Transverse colon (tissue), 4 donors: ENCODE results near the gene CFAP20DC. TPM values are rescaled to one million over a fixed set of nuclear protein-coding genes. Genes with fewer than 3 reads are reported as not detected.
"Not testable (repeated sequence)": the region's sequence is repeated elsewhere in the genome, so short reads cannot be mapped to it uniquely, and the experiment has no call there.

Source experiments
- DNase-seq: peaks from one replicate; pipeline ENCODE4 v3.0.0-alpha.2; 2019
- H3K27ac ChIP-seq, 4 donors: fragments of 200-600 bp; sonication (generic); 2 replicates each; pipeline ENCODE4 v1.5.1; 2016 to 2018; ENCODE audit warnings: inconsistent platforms in 4 of 4
- H3K27me3 ChIP-seq: fragments of 200-600 bp; sonication (generic); 2 replicates; pipeline ENCODE4 v1.5.1; 2017; ENCODE audit warnings: inconsistent platforms
- H3K36me3 ChIP-seq, 4 donors: fragments of 200-600 bp; sonication (generic); 2 replicates each; pipeline ENCODE4 v1.5.1; 2017 to 2019; ENCODE audit warnings: inconsistent platforms in 4 of 4
- H3K4me1 ChIP-seq, 4 donors: fragments of 200-600 bp; sonication (generic); 2 replicates each; pipeline ENCODE4 v1.5.1; 2017 to 2020; ENCODE audit warnings: inconsistent platforms in 4 of 4
- H3K4me3 ChIP-seq, 4 donors: fragments of 200-600 bp; sonication (generic); 1 replicate in 1 of 4; 2 replicates in 3 of 4; pipeline versions ENCODE4 v1.5.1 to v1.6.1; 2017 to 2019; ENCODE audit warnings: inconsistent platforms in 4 of 4
- H3K9me3 ChIP-seq, 2 donors: fragments of 200-600 bp; sonication (generic); 2 replicates each; pipeline ENCODE4 v1.5.1; 2017 to 2019; ENCODE audit warnings: inconsistent platforms in 2 of 2
- EP300 ChIP-seq: sonication (generic); formaldehyde crosslinking; IDR thresholded peaks from one replicate; pipeline ENCODE4 v1.6.1; 2017; ENCODE audit warnings: antibody characterized with exemption, low read depth
- POLR2A ChIP-seq: fragments of 450-650 bp; IDR thresholded peaks from one replicate; pipeline ENCODE4 v1.6.1; 2016; ENCODE audit warnings: antibody characterized with exemption, mild to moderate bottlenecking, moderate library complexity
- POLR2AphosphoS5 ChIP-seq, 3 donors: sonication (generic); formaldehyde crosslinking; IDR thresholded peaks; one replicate each; pipeline ENCODE4 v1.6.1; 2016; ENCODE audit warnings: antibody characterized with exemption in 3 of 3
- WGBS, 2 donors: methylation state at CpG; one replicate each; pipeline ENCODE4 v1.1.5; 2018; ENCODE audit warnings: low coverage in 1 of 2; 5-methylcytosine and 5-hydroxymethylcytosine counted together
- in situ Hi-C, 4 donors: fragments of 200-750 bp; cut with MboI; loops; one replicate each; pipeline versions ENCODE4 v1.15.0 to v1.15.1; 2017; ENCODE audit warnings: low sequenced_read_pairs in 3 of 4, low pct_ligation_motif_present in 1 of 4, low pct_unique_long_range_greater_than_20kb in 1 of 4
- intact Hi-C: fragments of 100-400 bp; cut with DNase I; formaldehyde crosslinking; loops from one replicate; pipeline ENCODE4 v1.15.1; 2023; ENCODE audit warnings: low total_unique reads
- total RNA-seq, 4 donors: library from RNA; depleted of rRNA; stranded (reverse); fragments of >200 nt; gene quantifications; one replicate each; pipeline ENCODE4 v1.1.0, GENCODE V29; 2016
- TF ChIP-seq, protein P1 (sequence below), 5 experiments: fragments of 200-600 bp in 3 of 5; fragments of 450-650 bp in 2 of 5; sonication (generic) in 3 of 5; IDR thresholded peaks; 1 replicate in 2 of 5; 2 replicates in 3 of 5; pipeline ENCODE4 v1.5.1; 2016 to 2017; ENCODE audit warnings: antibody characterized with exemption in 5 of 5, inconsistent platforms in 3 of 5, mild to moderate bottlenecking in 2 of 5, moderate library complexity in 1 of 5

The CFAP20DC gene
- total RNA-seq, 4 donors from 2014 or later = 0.20 to 0.82 TPM; not detected in 2

DNA sequence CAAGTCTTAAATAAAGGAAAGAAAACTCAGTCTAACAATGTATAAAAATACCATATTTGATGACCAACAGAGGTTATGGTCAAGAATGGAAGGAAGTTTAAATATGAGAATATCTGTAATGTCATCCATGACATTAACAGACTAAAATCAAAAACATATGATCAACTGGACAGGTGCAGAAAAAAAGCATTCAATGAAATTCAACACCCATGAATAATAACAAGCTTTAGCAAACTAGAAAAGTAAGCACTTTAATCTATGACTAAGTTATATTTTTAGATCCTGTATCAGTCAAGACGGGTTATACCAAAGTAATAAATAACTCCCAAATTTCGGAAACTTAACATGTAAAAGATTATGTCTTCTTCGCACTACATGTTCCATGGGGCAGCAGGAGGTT, 61.8 kb downstream of the CFAP20DC start:
- H3K9me3 ChIP-seq = peaks cover 4 to 8% of the 10 kb centered on the region in 2 donors
- H3K27ac ChIP-seq = no peak overlapping the region
- H3K27me3 ChIP-seq = no peaks in the 10 kb centered on the region
- in situ Hi-C loops (no loop called here), intact Hi-C loops (no loop called here)
- H3K36me3 ChIP-seq = no peaks in the 10 kb centered on the region
- no peak for DNase-seq
- H3K4me3 ChIP-seq = no peak overlapping the region
- no peaks in the 10 kb centered on the region for H3K4me1 ChIP-seq
- TF ChIP-seq, protein P1, sequence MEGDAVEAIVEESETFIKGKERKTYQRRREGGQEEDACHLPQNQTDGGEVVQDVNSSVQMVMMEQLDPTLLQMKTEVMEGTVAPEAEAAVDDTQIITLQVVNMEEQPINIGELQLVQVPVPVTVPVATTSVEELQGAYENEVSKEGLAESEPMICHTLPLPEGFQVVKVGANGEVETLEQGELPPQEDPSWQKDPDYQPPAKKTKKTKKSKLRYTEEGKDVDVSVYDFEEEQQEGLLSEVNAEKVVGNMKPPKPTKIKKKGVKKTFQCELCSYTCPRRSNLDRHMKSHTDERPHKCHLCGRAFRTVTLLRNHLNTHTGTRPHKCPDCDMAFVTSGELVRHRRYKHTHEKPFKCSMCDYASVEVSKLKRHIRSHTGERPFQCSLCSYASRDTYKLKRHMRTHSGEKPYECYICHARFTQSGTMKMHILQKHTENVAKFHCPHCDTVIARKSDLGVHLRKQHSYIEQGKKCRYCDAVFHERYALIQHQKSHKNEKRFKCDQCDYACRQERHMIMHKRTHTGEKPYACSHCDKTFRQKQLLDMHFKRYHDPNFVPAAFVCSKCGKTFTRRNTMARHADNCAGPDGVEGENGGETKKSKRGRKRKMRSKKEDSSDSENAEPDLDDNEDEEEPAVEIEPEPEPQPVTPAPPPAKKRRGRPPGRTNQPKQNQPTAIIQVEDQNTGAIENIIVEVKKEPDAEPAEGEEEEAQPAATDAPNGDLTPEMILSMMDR (IDR thresholded peaks at IDR 0.05) = no peak
- TF ChIP-seq POLR2A (no peak), POLR2AphosphoS5 (IDR thresholded peaks at IDR 0.05) (no peak), EP300 (no peak)
- 90 to 93% methylated on average over 3 of the region's 3 CpGs for whole genome bisulfite sequencing, 2 donors

DNA sequence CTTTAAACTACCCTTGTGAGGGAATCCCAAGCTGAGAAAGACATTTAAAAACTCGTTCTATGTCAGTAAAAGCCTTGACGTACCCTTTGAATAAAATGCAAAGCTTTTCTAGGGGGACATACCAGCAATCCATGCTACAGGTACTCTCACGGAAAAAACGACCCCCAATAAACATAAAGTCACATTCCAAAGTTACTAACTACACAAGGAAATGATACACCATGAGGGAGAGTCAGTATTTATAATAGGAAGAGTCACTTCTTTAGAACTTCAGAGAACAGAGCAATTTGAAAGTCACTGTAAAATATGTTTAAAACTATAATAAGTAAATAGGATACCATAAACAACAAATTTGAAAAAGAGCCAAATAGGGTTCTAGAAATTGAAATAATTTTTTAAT, 63.2 kb downstream of the CFAP20DC start:
- no peak for TF ChIP-seq POLR2AphosphoS5 (IDR thresholded peaks at IDR 0.05)
- no peak for TF ChIP-seq EP300
- TF ChIP-seq POLR2A = no peak
- TF ChIP-seq, protein P1 (IDR thresholded peaks at IDR 0.05) = no peak

DNA sequence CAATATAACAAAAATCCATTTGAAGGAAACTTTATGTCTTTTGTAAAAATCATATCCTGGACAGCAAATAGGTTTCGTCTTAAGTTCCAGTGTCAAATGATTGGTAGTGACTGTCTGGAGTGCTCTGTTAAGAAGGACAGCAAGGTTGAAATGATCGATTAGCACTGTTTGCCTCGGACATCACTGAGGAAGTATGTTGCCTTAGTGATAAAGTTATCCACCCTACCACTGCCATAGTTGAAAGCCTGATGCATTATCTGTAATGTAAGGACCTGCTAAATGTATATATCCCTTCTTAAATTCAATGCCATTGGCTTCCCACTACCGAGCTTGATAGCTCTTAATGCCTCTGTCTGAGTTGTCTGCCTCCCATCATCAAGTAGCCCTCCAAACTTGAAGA, 70.0 kb downstream of the CFAP20DC start:
- in situ Hi-C loops = no loop called here
- intact Hi-C loops = no loop called here
- TF ChIP-seq, protein P1 (IDR thresholded peaks at IDR 0.05) = no peak
- no peak for DNase-seq
- 85 to 89% methylated on average over 2 to 4 of the region's 4 CpGs for WGBS, 2 donors
- H3K4me1 ChIP-seq = no peaks in the 10 kb centered on the region
- no peaks in the 10 kb centered on the region for H3K27me3 ChIP-seq
- no peaks in the 10 kb centered on the region for H3K36me3 ChIP-seq
- no peak overlapping the region for H3K4me3 ChIP-seq
- no peaks in the 10 kb centered on the region for H3K9me3 ChIP-seq
- H3K27ac ChIP-seq = no peak overlapping the region

More for the DNA sequence above, 63.2 kb downstream of the CFAP20DC start:
- no peaks in the 10 kb centered on the region for H3K4me1 ChIP-seq
- DNase-seq = no peak
- H3K4me3 ChIP-seq = no peak overlapping the region
- in situ Hi-C loops = no loop called here
- H3K36me3 ChIP-seq = no peaks in the 10 kb centered on the region
- 68 to 73% methylated on average over 4 of the region's 4 CpGs for WGBS, 2 donors
- H3K9me3 ChIP-seq = peaks cover 4 to 8% of the 10 kb centered on the region in 2 donors
- H3K27ac ChIP-seq = no peak overlapping the region
- H3K27me3 ChIP-seq = no peaks in the 10 kb centered on the region
- intact Hi-C loops = no loop called here

DNA sequence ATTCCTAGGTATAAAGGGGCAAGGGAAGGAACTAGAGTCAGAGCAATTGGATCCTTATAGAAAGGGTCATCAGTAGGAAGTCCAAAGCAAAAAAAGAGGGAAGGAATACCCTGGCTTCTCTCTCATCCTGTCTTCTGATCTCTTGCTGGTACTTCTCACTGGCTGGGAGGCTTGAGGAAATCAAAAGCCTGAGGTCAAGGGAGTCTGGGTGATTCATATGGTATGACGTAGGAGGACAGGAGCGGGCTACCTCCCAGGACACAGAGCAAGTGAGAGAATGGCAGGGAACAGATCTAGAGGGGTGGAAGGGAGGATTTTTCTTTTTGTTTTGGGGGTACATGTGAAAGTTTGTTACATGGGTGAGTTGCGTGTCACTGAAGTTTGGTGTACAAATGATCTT, 76.0 kb downstream of the CFAP20DC start:
- no peak for DNase-seq
- no peaks in the 10 kb centered on the region for H3K27me3 ChIP-seq
- TF ChIP-seq POLR2AphosphoS5 (IDR thresholded peaks at IDR 0.05) (no peak), POLR2A (no peak), EP300 (no peak)
- TF ChIP-seq, protein P1 (IDR thresholded peaks at IDR 0.05) = no peak
- no peaks in the 10 kb centered on the region for H3K9me3 ChIP-seq
- H3K4me3 ChIP-seq = no peak overlapping the region
- no peak overlapping the region for H3K27ac ChIP-seq
- H3K4me1 ChIP-seq = no peaks in the 10 kb centered on the region
- in situ Hi-C loops (no loop called here), intact Hi-C loops (no loop called here)
- 87 to 94% methylated on average over 3 of the region's 3 CpGs for WGBS, 2 donors
- no peaks in the 10 kb centered on the region for H3K36me3 ChIP-seq

GRCh38 chr3:58967866-58968265, 82.0 kb downstream of the CFAP20DC start:
- H3K4me3 ChIP-seq = not testable (repeated sequence)

More at GRCh38 chr3:58967866-58968265, 82.0 kb downstream of the CFAP20DC start:
- H3K4me1 ChIP-seq, H3K9me3 ChIP-seq, H3K27me3 ChIP-seq, H3K36me3 ChIP-seq, DNase-seq, in situ Hi-C loops, intact Hi-C loops, H3K27ac ChIP-seq: not testable (repeated sequence)
- 88 to 100% methylated on average over 1 of the region's 1 CpG for WGBS, 2 donors
